GM12874 (cell line): Measurements from ENCODE around the gene TTC16.

Source experiments
- CTCF ChIP-seq: IDR thresholded peaks from 2 replicates; pipeline ENCODE4 v1.5.1; 2011; ENCODE audit warnings: low read depth, mild to moderate bottlenecking, control low read depth, low read length, moderate library complexity; ENCODE audit not compliant: insufficient read depth

The TTC16 gene

GRCh38 chr9:127751269-127752054 lies 35.6 kb downstream of the TTC16 start:
- no peak for TF ChIP-seq CTCF

GRCh38 chr9:127753148-127753547 lies 37.3 kb downstream of the TTC16 start:
- no peak for TF ChIP-seq CTCF

GRCh38 chr9:127753622-127754021 lies 37.7 kb downstream of the TTC16 start:
- TF ChIP-seq CTCF: no peak

GRCh38 chr9:127754099-127755060 lies 38.5 kb downstream of the TTC16 start:
- TF ChIP-seq CTCF: no peak

- TF ChIP-seq CTCF: no peak
These were observed 39.5 kb downstream of the TTC16 start for GRCh38 chr9:127755061-127756060.

GRCh38 chr9:127756233-127756632 lies 40.4 kb downstream of the TTC16 start:
- no peak for TF ChIP-seq CTCF
